Smooth muscle cell (in vitro differentiated cells): Measurements from ENCODE around the gene ILF3. TPM values are rescaled to one million over a fixed set of nuclear protein-coding genes. Genes with fewer than 3 reads are reported as not detected.

Experiments
- DNase-seq: peaks from one replicate; lab custom pipeline; 2025; ENCODE audit not compliant: unreplicated experiment; lab: John Stamatoyannopoulos, UW
- H2AFZ ChIP-seq: fragments of 200-600 bp; sonication (generic); 2 replicates; pipeline ENCODE4 v1.6.0; 2016; ENCODE audit warnings: antibody characterized with exemption, low read depth, mild to moderate bottlenecking
- H3F3A ChIP-seq: fragments of 200-600 bp; sonication (generic); 2 replicates; pipeline ENCODE4 v1.6.0; 2017; ENCODE audit warnings: antibody characterized with exemption, low read depth
- H3K27ac ChIP-seq: fragments of 200-600 bp; sonication (generic); 2 replicates; pipeline ENCODE4 v1.5.1; 2016; ENCODE audit warnings: low read depth, mild to moderate bottlenecking
- H3K27me3 ChIP-seq: fragments of 200-600 bp; sonication (generic); 2 replicates; pipeline ENCODE4 v1.6.1; 2016; ENCODE audit warnings: low read depth, mild to moderate bottlenecking
- H3K36me3 ChIP-seq: fragments of 200-600 bp; sonication (generic); 2 replicates; pipeline ENCODE4 v1.5.1; 2016; ENCODE audit warnings: low read depth
- H3K4me1 ChIP-seq: fragments of 200-600 bp; sonication (generic); 2 replicates; pipeline ENCODE4 v1.5.1; 2016; ENCODE audit warnings: low read depth
- H3K4me2 ChIP-seq: fragments of 200-600 bp; sonication (generic); 2 replicates; pipeline ENCODE4 v1.6.0; 2016; ENCODE audit warnings: mild to moderate bottlenecking
- H3K4me3 ChIP-seq: fragments of 200-600 bp; sonication (generic); 2 replicates; pipeline ENCODE4 v1.5.1; 2016; ENCODE audit warnings: mild to moderate bottlenecking
- H3K79me2 ChIP-seq: fragments of 200-600 bp; sonication (generic); 2 replicates; pipeline ENCODE4 v1.6.0; 2016; ENCODE audit warnings: low read depth, mild to moderate bottlenecking
- H3K9ac ChIP-seq: fragments of 200-600 bp; sonication (generic); 2 replicates; pipeline ENCODE4 v1.6.0; 2016; ENCODE audit warnings: low read depth
- H3K9me3 ChIP-seq: fragments of 200-600 bp; sonication (generic); replicated peaks from 2 replicates; pipeline ENCODE4 v1.5.1; 2016; ENCODE audit warnings: low read depth
- H4K20me1 ChIP-seq: fragments of 200-600 bp; sonication (generic); 2 replicates; pipeline ENCODE4 v1.6.0; 2016; ENCODE audit warnings: low read depth
- WGBS: methylation state at CpG from one replicate; pipeline ENCODE4 v1.1.7; 2016; ENCODE audit warnings: low lambda C conversion rate; 5-methylcytosine and 5-hydroxymethylcytosine counted together
- polyA plus RNA-seq: library from polyadenylated mRNA; unstranded; fragments of >200 nt; fragmentation: Nextera tagmentation; extraction: Ambion mirVana; gene quantifications from 2 replicates; pipeline ENCODE4 v1.2.1, GENCODE V29; 2016
- total RNA-seq: library from RNA; depleted of rRNA; stranded (reverse); fragments of >200 nt; gene quantifications from 2 replicates; pipeline ENCODE4 v1.2.3, GENCODE V29; 2014
- TF ChIP-seq, protein P1 (sequence below): fragments of 200-600 bp; sonication (generic); IDR thresholded peaks from 2 replicates; pipeline ENCODE4 v1.5.1; 2017; ENCODE audit warnings: borderline replicate concordance, mild to moderate bottlenecking, antibody characterized with exemption; ENCODE audit not compliant: insufficient read depth, poor library complexity, severe bottlenecking

ILF3 gene
- total and polyA plus RNA-seq, 2 experiments from 2014 or later: 78.0 to 108 TPM

DNA sequence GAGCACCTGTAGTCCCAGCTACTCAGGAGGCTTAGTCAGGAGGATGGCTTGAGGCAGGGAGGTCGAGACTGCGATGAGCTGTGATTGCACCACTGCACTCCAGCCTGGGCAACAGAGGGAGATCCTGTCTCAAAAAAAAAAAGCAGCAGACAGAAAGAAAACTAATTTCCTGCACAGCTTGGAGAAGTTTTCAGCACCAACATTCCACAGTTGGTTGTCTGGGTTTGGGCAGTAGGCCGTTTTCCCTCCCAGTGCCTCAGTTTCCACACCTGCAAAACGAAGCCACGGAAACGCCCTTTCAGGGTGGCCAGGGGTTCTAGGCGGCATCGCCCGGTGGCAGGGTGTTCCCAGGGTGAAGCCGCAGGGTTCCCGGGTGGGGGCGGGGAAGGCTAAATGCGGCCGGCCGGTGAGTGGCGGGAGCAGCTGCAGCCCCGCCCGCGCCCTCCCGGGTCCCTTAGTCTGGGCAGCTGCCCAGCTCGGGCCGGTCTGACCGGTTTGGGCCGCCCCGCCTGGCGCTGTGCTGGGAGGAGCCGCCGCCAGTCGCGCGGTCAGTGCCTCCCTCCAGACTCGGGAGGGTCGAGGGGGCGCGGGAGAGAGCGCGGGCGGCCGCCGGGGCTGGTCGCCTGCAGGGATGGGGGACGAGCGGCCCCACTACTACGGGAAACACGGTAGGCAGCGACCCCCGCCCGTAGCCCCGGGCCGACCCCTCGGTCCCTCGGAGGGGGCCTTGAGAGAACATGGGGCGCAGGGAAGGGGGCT, 29.0 kb upstream of the ILF3 start, which contains the start of gene SLC44A2:
Gene SLC44A2, plus strand, starts transcription at position 551 of the 759 bp plus-strand sequence. Its CDS starts 81 bp downstream, at position 632.
- Histone ChIP-seq H4K20me1 (peaks cover 48% of the 10 kb centered on the region), H3K27ac (no peak within 1 kb of the TSS), H3K27me3 (no peaks in the 10 kb centered on the region), H3F3A (no peaks in the 10 kb centered on the region), H2AFZ (no peak within 1 kb of the TSS), H3K36me3 (no peaks in the 10 kb centered on the region), H3K4me3 (peak within 1 kb of the TSS; percentile 50), H3K9me3 (no peaks in the 10 kb centered on the region), H3K79me2 (peaks cover 15% of the 10 kb centered on the region), H3K4me1 (peaks cover 8% of the 10 kb centered on the region), H3K4me2 (peak within 1 kb of the TSS; percentile 88), H3K9ac (peak within 1 kb of the TSS; percentile 54)
- 4% methylated on average over 28 of the region's 53 CpGs for WGBS
- DNase-seq: peak; percentile 12
- TF ChIP-seq, protein P1, sequence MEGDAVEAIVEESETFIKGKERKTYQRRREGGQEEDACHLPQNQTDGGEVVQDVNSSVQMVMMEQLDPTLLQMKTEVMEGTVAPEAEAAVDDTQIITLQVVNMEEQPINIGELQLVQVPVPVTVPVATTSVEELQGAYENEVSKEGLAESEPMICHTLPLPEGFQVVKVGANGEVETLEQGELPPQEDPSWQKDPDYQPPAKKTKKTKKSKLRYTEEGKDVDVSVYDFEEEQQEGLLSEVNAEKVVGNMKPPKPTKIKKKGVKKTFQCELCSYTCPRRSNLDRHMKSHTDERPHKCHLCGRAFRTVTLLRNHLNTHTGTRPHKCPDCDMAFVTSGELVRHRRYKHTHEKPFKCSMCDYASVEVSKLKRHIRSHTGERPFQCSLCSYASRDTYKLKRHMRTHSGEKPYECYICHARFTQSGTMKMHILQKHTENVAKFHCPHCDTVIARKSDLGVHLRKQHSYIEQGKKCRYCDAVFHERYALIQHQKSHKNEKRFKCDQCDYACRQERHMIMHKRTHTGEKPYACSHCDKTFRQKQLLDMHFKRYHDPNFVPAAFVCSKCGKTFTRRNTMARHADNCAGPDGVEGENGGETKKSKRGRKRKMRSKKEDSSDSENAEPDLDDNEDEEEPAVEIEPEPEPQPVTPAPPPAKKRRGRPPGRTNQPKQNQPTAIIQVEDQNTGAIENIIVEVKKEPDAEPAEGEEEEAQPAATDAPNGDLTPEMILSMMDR: no peak

DNA sequence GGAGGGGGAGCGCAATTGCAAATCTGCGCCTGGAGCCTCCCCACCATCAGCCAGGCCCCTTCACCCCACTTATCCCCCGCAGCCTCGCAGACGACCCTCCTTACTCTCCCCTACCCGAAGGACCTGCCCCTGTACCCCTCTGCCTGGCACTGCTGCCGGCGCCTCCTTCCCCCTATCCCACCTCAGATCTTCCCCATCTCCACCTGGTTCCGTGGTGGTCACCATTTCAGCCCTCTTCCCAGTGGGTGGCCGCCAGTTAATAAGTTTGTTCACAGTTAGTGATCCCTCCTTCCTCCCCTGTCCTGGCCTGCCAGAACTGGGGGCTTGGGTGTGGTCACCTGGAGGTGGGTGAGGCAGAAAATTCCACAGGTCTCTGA, 28.4 kb upstream of the ILF3 start:
- Histone ChIP-seq H4K20me1 (peaks cover 42% of the 10 kb centered on the region), H3K79me2 (peaks cover 10% of the 10 kb centered on the region), H3K9me3 (no peaks in the 10 kb centered on the region), H2AFZ (no peak overlapping the region), H3K4me3 (peak overlapping the region; percentile 50), H3K36me3 (no peaks in the 10 kb centered on the region), H3K27ac (no peak overlapping the region), H3F3A (no peaks in the 10 kb centered on the region), H3K4me2 (peak overlapping the region; percentile 88), H3K27me3 (no peaks in the 10 kb centered on the region), H3K4me1 (peaks cover 8% of the 10 kb centered on the region), H3K9ac (peak overlapping the region; percentile 54)
- TF ChIP-seq, protein P1: no peak
- no peak for DNase-seq
- WGBS: 54% methylated on average over 4 of the region's 10 CpGs

DNA sequence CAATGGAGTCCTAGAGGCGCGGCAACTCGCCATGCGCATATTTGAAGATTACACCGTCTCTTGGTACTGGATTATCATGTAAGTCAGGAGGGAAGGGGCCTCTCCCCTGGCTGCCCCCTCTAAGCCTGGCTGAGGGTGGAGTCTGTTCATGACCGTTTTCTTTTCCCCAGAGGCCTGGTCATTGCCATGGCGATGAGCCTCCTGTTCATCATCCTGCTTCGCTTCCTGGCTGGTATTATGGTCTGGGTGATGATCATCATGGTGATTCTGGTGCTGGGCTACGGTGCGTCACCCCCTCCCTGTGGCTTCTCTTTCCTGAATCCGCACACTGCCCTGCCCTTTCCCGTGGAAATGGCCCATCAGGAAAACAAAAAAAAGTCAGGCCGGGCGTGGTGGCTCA, 22.3 kb upstream of the ILF3 start:
- Histone ChIP-seq H3K9ac (no peak overlapping the region), H3K9me3 (no peaks in the 10 kb centered on the region), H3F3A (no peaks in the 10 kb centered on the region), H3K36me3 (no peaks in the 10 kb centered on the region), H3K79me2 (no peaks in the 10 kb centered on the region), H3K4me3 (no peak overlapping the region), H3K27ac (no peak overlapping the region), H2AFZ (no peak overlapping the region), H3K4me1 (no peaks in the 10 kb centered on the region), H4K20me1 (peaks cover 11% of the 10 kb centered on the region), H3K4me2 (no peak overlapping the region), H3K27me3 (no peaks in the 10 kb centered on the region)
- no peak for DNase-seq
- TF ChIP-seq, protein P1: no peak
- WGBS: 94% methylated on average over 14 of the region's 14 CpGs

DNA sequence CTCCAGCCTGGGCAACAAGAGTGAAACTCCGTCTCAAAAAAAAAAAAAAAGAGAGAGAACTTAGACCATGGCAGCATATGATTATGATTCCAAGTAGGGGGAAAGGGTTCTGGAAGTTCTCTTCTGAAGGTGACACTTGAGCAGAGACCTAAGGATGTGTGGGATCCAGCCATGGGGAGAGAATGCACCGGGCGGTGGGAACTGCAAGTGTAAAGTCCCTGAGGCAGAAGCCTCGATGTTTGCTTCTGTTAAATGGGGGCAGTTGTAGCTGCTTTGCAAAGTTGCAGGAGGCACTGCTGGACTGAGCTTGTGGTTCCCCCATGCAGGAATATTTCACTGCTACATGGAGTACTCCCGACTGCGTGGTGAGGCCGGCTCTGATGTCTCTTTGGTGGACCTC, 19.7 kb upstream of the ILF3 start:
- H2AFZ ChIP-seq: no peak overlapping the region
- H3K4me2 ChIP-seq: no peak overlapping the region
- H3K4me3 ChIP-seq: no peak overlapping the region
- 97% methylated on average over 7 of the region's 7 CpGs for WGBS
- no peak overlapping the region for H3K9ac ChIP-seq
- H3K4me1 ChIP-seq: no peaks in the 10 kb centered on the region
- no peak for DNase-seq
- H3K27ac ChIP-seq: no peak overlapping the region
- H3K36me3 ChIP-seq: no peaks in the 10 kb centered on the region
- H3K9me3 ChIP-seq: no peaks in the 10 kb centered on the region
- no peaks in the 10 kb centered on the region for H3F3A ChIP-seq
- peaks cover 6% of the 10 kb centered on the region for H4K20me1 ChIP-seq
- H3K27me3 ChIP-seq: no peaks in the 10 kb centered on the region
- H3K79me2 ChIP-seq: no peaks in the 10 kb centered on the region
- TF ChIP-seq, protein P1: no peak
